ENCODE results near the gene TSPOAP1. TPM values are rescaled to one million over a fixed set of nuclear protein-coding genes. Genes with fewer than 3 reads are reported as not detected.

Gene TSPOAP1
- total and polyA plus RNA-seq, 2 of the 13 experiments (the other 11 are each of a cell fraction or from before 2014, with no cell fraction given), result not detected

- TF ChIP-seq THAP9 (CRISPR knock-in tag; IDR thresholded peaks at IDR 0.05; ENCODE audit: borderline replicate concordance) (peak; percentile 67; the same call in 1 of the 2 replicates), ZNF773 (CRISPR knock-in tag; IDR thresholded peaks at IDR 0.05; ENCODE audit: borderline replicate concordance) (no peak), ZXDC (CRISPR knock-in tag; IDR thresholded peaks at IDR 0.05) (peak; percentile 69; the same call in 1 of the 2 replicates), FOXC1 (CRISPR knock-in tag; IDR thresholded peaks at IDR 0.05; ENCODE audit: borderline replicate concordance) (no peak; the same call in 1 of the 2 replicates), KLF13 (CRISPR knock-in tag; IDR thresholded peaks at IDR 0.05) (no peak), ZBTB20 (CRISPR knock-in tag; IDR thresholded peaks at IDR 0.05; ENCODE audit: borderline replicate concordance, low read depth) (no peak), ZNF710 (CRISPR knock-in tag; IDR thresholded peaks at IDR 0.05; ENCODE audit: borderline replicate concordance) (peak; percentile 94), HOMEZ (CRISPR knock-in tag; IDR thresholded peaks at IDR 0.05; ENCODE audit: low read depth) (no peak), PLRG1 (conservative IDR thresholded peaks at IDR 0.05) (no peak), ZNF691 (CRISPR knock-in tag; IDR thresholded peaks at IDR 0.05; ENCODE audit: borderline replicate concordance, low read depth) (no peak; the same call in 1 of the 2 replicates), ATRX (CRISPR knock-in tag; IDR thresholded peaks at IDR 0.05; ENCODE audit: borderline replicate concordance) (no peak), CREB3 (CRISPR knock-in tag; IDR thresholded peaks at IDR 0.05) (no peak), ZNF589 (CRISPR knock-in tag; conservative IDR thresholded peaks at IDR 0.05) (no peak), ZNF550 (CRISPR knock-in tag; IDR thresholded peaks at IDR 0.05; ENCODE audit: borderline replicate concordance) (no peak)
Observed at GRCh38 chr17:58364270-58364942, 35.8 kb upstream of the TSPOAP1 start (continued).

Data from HepG2 (cell line).